T-cell (primary cell): Measurements from ENCODE around the gene CCNH. TPM values are rescaled to one million over a fixed set of nuclear protein-coding genes. Genes with fewer than 3 reads are reported as not detected.

ENCODE experiments used
- ATAC-seq, 4 experiments: fragments of 200-7000 bp in 3 of 4; fragments of 150-1000 bp in 1 of 4; cut with Tn5 transposase; replicated peaks in 1 of 4; 1 replicate in 3 of 4; 2 replicates in 1 of 4; pipeline ENCODE4 v1.10.0; 2021; ENCODE audit warnings: moderate library complexity in 3 of 4, mild to moderate bottlenecking in 2 of 4, moderate number of reproducible peaks in 1 of 4
- CTCF ChIA-PET, 2 donors: fragments of 300-600 bp; sonication (Branson Sonifier 250); formaldehyde crosslinking; loops; one replicate each; lab custom pipeline; 2022; ENCODE audit warnings: antibody characterized with exemption in 2 of 2; lab: Charles Lee
- POLR2A ChIA-PET, 2 donors: fragments of 300-600 bp; sonication (Branson Sonifier 250); formaldehyde crosslinking; loops; one replicate each; lab custom pipeline; 2022; ENCODE audit warnings: antibody characterized with exemption in 2 of 2; lab: Charles Lee
- DNase-seq, 35 experiments: peaks; one replicate each; pipeline versions ENCODE4 v3.0.0 to v3.0.0-alpha.2; 2013 to 2023
- H3K27ac ChIP-seq: one replicate; pipeline ENCODE4 v1.5.1; 2013; ENCODE audit warnings: low read length
- H3K27me3 ChIP-seq, 2 experiments: replicated peaks in 1 of 2; 1 replicate in 1 of 2; 2 replicates in 1 of 2; pipeline versions ENCODE4 v1.6.1 to v1.7.0; 2013; ENCODE audit warnings: low read length in 1 of 2, mixed read lengths in 1 of 2; ENCODE audit not compliant: control insufficient read depth in 2 of 2, insufficient read depth in 2 of 2; ENCODE audit errors: extremely low read depth in 1 of 2
- H3K36me3 ChIP-seq, 2 donors: 1 replicate in 1 of 2; 2 replicates in 1 of 2; pipeline versions ENCODE4 v1.6.1 to v1.7.0; 2013; ENCODE audit warnings: low read length in 1 of 2; ENCODE audit not compliant: control insufficient read depth in 2 of 2, insufficient read depth in 1 of 2; ENCODE audit errors: extremely low read depth in 1 of 2
- H3K4me1 ChIP-seq, 2 experiments: 1 replicate in 1 of 2; 2 replicates in 1 of 2; pipeline versions ENCODE4 v1.6.1 to v1.7.0; 2013; ENCODE audit warnings: low read length in 2 of 2, mixed read lengths in 1 of 2; ENCODE audit not compliant: insufficient read depth in 2 of 2, control insufficient read depth in 1 of 2; ENCODE audit errors: extremely low read depth in 1 of 2
- H3K4me3 ChIP-seq, 2 donors: 1 replicate in 1 of 2; 2 replicates in 1 of 2; pipeline versions ENCODE4 v1.5.1 to v1.7.0; 2013; ENCODE audit warnings: mild to moderate bottlenecking in 2 of 2, low read length in 1 of 2, moderate library complexity in 1 of 2; ENCODE audit not compliant: control insufficient read depth in 1 of 2; ENCODE audit errors: extremely low read depth in 1 of 2
- H3K9me3 ChIP-seq: 2 replicates; pipeline ENCODE4 v1.7.0; 2013
- H3K27ac Mint-ChIP-seq, 2 donors: one replicate each; pipeline ENCODE4 v1.8.0; 2020 to 2021; ENCODE audit warnings: mild to moderate bottlenecking in 2 of 2, mixed read lengths in 2 of 2
- H3K27me3 Mint-ChIP-seq, 2 donors: one replicate each; pipeline ENCODE4 v1.8.0; 2021 to 2022; ENCODE audit warnings: mixed read lengths in 2 of 2
- H3K36me3 Mint-ChIP-seq: one replicate; pipeline ENCODE4 v1.8.0; 2021; ENCODE audit warnings: mixed read lengths
- H3K4me1 Mint-ChIP-seq, 3 donors: one replicate each; pipeline ENCODE4 v1.8.0; 2020 to 2022; ENCODE audit warnings: mixed read lengths in 3 of 3, mild to moderate bottlenecking in 1 of 3
- H3K4me3 Mint-ChIP-seq, 3 donors: one replicate each; pipeline ENCODE4 v1.8.0; 2020 to 2022; ENCODE audit warnings: mild to moderate bottlenecking in 3 of 3, mixed read lengths in 3 of 3, moderate library complexity in 3 of 3
- H3K9me3 Mint-ChIP-seq, 3 donors: one replicate each; pipeline ENCODE4 v1.8.0; 2020 to 2022; ENCODE audit warnings: mixed read lengths in 3 of 3
- WGBS: methylation state at CpG from one replicate; pipeline ENCODE4 v1.1.5; 2013; ENCODE audit warnings: missing lambda C conversion rate; ENCODE audit not compliant: insufficient coverage; 5-methylcytosine and 5-hydroxymethylcytosine counted together
- total RNA-seq, 35 experiments: library from RNA in 6 of 35; stranded (reverse) in 6 of 35; fragments of 120-200 nt in 1 of 35; gene quantifications; one replicate each; pipeline versions ENCODE4 v1.2.1 to v1.2.4 and lab custom pipeline; 2013 to 2026

The CCNH gene
- total RNA-seq, 5 donors from 2014 or later (not counting 1 experiment from before 2014, with no cell fraction given): 64.2 to 276 (median 72.9) TPM

GRCh38 chr5:87423755-87424154 is 11.0 kb upstream of the CCNH start:
- ChIA-PET CTCF (interaction anchor here in 1 of 2 donors (0.6 kb wide), 1 partner anchor 348 kb away, joined by 3 read pairs; no protein-coding TSS in a partner anchor), POLR2A (no interaction called here)
- H3K4me1 Mint-ChIP-seq: no peaks in the 10 kb centered on the region
- no peaks in the 10 kb centered on the region for H3K9me3 Mint-ChIP-seq
- ATAC-seq (no peak), DNase-seq (no peak)
- Histone ChIP-seq H3K9me3 (no peaks in the 10 kb centered on the region), H3K27ac (no peak overlapping the region), H3K4me1 (no peaks in the 10 kb centered on the region), H3K4me3 (no peak overlapping the region), H3K36me3 (no peaks in the 10 kb centered on the region), H3K27me3 (no peaks in the 10 kb centered on the region)
- WGBS: no CpG with 5 or more reads among the region's 1 CpG
- H3K27me3 Mint-ChIP-seq: peaks cover 0 to 15% of the 10 kb centered on the region in 2 donors
- H3K4me3 Mint-ChIP-seq: no peak overlapping the region
- H3K36me3 Mint-ChIP-seq: no peaks in the 10 kb centered on the region
- H3K27ac Mint-ChIP-seq: no peak overlapping the region

- peaks cover 0 to 10% of the 10 kb centered on the region in 2 donors for H3K27me3 Mint-ChIP-seq
- no peak for ATAC-seq
- Histone ChIP-seq H3K9me3 (no peaks in the 10 kb centered on the region), H3K27ac (no peak overlapping the region), H3K4me3 (no peak overlapping the region), H3K4me1 (no peaks in the 10 kb centered on the region), H3K27me3 (no peaks in the 10 kb centered on the region), H3K36me3 (no peaks in the 10 kb centered on the region)
- no peak for DNase-seq
- no peaks in the 10 kb centered on the region for H3K9me3 Mint-ChIP-seq
- no peak overlapping the region for H3K4me3 Mint-ChIP-seq
- no peak overlapping the region for H3K27ac Mint-ChIP-seq
- no peaks in the 10 kb centered on the region for H3K4me1 Mint-ChIP-seq
- CTCF ChIA-PET: no interaction called here
- H3K36me3 Mint-ChIP-seq: no peaks in the 10 kb centered on the region
- POLR2A ChIA-PET: interaction anchor here in 1 of 2 donors (0.7 kb wide), 1 partner anchor 8 kb away, joined by 4 read pairs; no protein-coding TSS in a partner anchor
Measured at GRCh38 chr5:87421307-87421706, 8.6 kb upstream of the CCNH start.

- CTCF ChIA-PET: no interaction called here
- Mint-ChIP-seq H3K27ac (no peak overlapping the region), H3K36me3 (no peaks in the 10 kb centered on the region), H3K4me1 (peaks cover 3 to 5% (median 3%) of the 10 kb centered on the region in 3 donors), H3K4me3 (no peak overlapping the region), H3K27me3 (peaks cover 0 to 6% of the 10 kb centered on the region in 2 donors), H3K9me3 (no peaks in the 10 kb centered on the region)
- Histone ChIP-seq H3K27ac (no peak overlapping the region), H3K4me1 (peaks cover 0 to under 1% of the 10 kb centered on the region in 2 experiments), H3K9me3 (no peaks in the 10 kb centered on the region), H3K4me3 (no peak overlapping the region), H3K36me3 (no peaks in the 10 kb centered on the region), H3K27me3 (no peaks in the 10 kb centered on the region)
- DNase-seq: no peak
- no peak for ATAC-seq
- POLR2A ChIA-PET: no interaction called here
Measured at GRCh38 chr5:87418506-87418905, 5.8 kb upstream of the CCNH start.

- Mint-ChIP-seq H3K4me3 (peak overlapping the region; percentile 88 to 93 (median 89)), H3K36me3 (peaks cover 20% of the 10 kb centered on the region), H3K9me3 (no peaks in the 10 kb centered on the region), H3K27ac (peak overlapping the region; percentile 93 to 94), H3K27me3 (no peaks in the 10 kb centered on the region), H3K4me1 (peaks cover 43 to 50% (median 45%) of the 10 kb centered on the region in 3 donors)
- Histone ChIP-seq H3K27me3 (no peaks in the 10 kb centered on the region), H3K36me3 (peaks cover 0 to 16% of the 10 kb centered on the region in 2 donors), H3K4me3 (peak overlapping the region; percentile 92 to 99), H3K27ac (peak overlapping the region; percentile 97), H3K4me1 (peaks cover 9 to 20% of the 10 kb centered on the region in 2 experiments), H3K9me3 (no peaks in the 10 kb centered on the region)
- peak in 2 of 35 experiments; percentile 2 to 3 for DNase-seq
- ChIA-PET POLR2A (interaction anchor here in 1 of 2 donors (0.6 to 4.2 kb wide), 6 partner anchors 8 to 794 kb away, joined by 3 to 37 read pairs (median 4); no protein-coding TSS in a partner anchor), CTCF (interaction anchor here in 1 of 2 donors (2.6 kb wide), 1 partner anchor 13 kb away, joined by 25 read pairs; no protein-coding TSS in a partner anchor)
- ATAC-seq: no peak
- WGBS: 63% methylated on average over 2 of the region's 3 CpGs
Measured at GRCh38 chr5:87413343-87413645, 564 bp upstream of the CCNH start.

GRCh38 chr5:87411973-87412629 is 629 bp downstream of the CCNH start:
- H3K27ac ChIP-seq: peak overlapping the region; percentile 97
- H3K36me3 Mint-ChIP-seq: peaks cover 31% of the 10 kb centered on the region
- no peaks in the 10 kb centered on the region for H3K27me3 Mint-ChIP-seq
- ChIA-PET POLR2A (interaction anchor here (0.6 to 4.2 kb wide), 18 partner anchors 9 to 793 kb away, joined by 3 to 37 read pairs (median 4); no protein-coding TSS in a partner anchor), CTCF (interaction anchor here in 1 of 2 donors (0.6 to 2.6 kb wide), 3 partner anchors 12 to 1268 kb away, joined by 3 to 25 read pairs (median 4); partner anchors contain the start of gene RASA1)
- peak overlapping the region; percentile 88 to 93 (median 89) for H3K4me3 Mint-ChIP-seq
- H3K9me3 Mint-ChIP-seq: no peaks in the 10 kb centered on the region
- H3K4me3 ChIP-seq: peak overlapping the region; percentile 92 to 99
- peak in 32 of 35 experiments; percentile 2 to 64 (median 38) for DNase-seq
- under 1% methylated on average over 27 of the region's 29 CpGs for WGBS
- peaks cover 0 to 28% of the 10 kb centered on the region in 2 donors for H3K36me3 ChIP-seq
- H3K9me3 ChIP-seq: no peaks in the 10 kb centered on the region
- peaks cover 54 to 62% (median 56%) of the 10 kb centered on the region in 3 donors for H3K4me1 Mint-ChIP-seq
- peaks cover 12 to 20% of the 10 kb centered on the region in 2 experiments for H3K4me1 ChIP-seq
- H3K27ac Mint-ChIP-seq: peak overlapping the region; percentile 93 to 94
- H3K27me3 ChIP-seq: no peaks in the 10 kb centered on the region
- ATAC-seq: peak; percentile 41 to 45 (median 44)

- H3K4me3 Mint-ChIP-seq: peak overlapping the region; percentile 88 to 93 (median 89)
- Histone ChIP-seq H3K27me3 (no peaks in the 10 kb centered on the region), H3K9me3 (no peaks in the 10 kb centered on the region), H3K36me3 (peaks cover 0 to 33% of the 10 kb centered on the region in 2 donors), H3K4me1 (peaks cover 12 to 20% of the 10 kb centered on the region in 2 experiments), H3K27ac (peak overlapping the region; percentile 97), H3K4me3 (peak overlapping the region; percentile 92 to 99)
- H3K27ac Mint-ChIP-seq: peak overlapping the region; percentile 93 to 94
- ATAC-seq: no peak
- ChIA-PET POLR2A (interaction anchor here (0.6 to 4.2 kb wide), 14 partner anchors 8 to 398 kb away, joined by 3 to 37 read pairs (median 5); no protein-coding TSS in a partner anchor), CTCF (interaction anchor here in 1 of 2 donors (0.6 to 2.6 kb wide), 4 partner anchors 10 to 1269 kb away, joined by 3 to 25 read pairs (median 4); partner anchors contain the start of gene RASA1)
- WGBS: 0% methylated on average over 1 of the region's 5 CpGs
- DNase-seq: peak in 2 of 35 experiments; percentile 40 to 57
- H3K9me3 Mint-ChIP-seq: no peaks in the 10 kb centered on the region
- peaks cover 37% of the 10 kb centered on the region for H3K36me3 Mint-ChIP-seq
- H3K27me3 Mint-ChIP-seq: no peaks in the 10 kb centered on the region
- peaks cover 59 to 67% (median 61%) of the 10 kb centered on the region in 3 donors for H3K4me1 Mint-ChIP-seq
Measured at GRCh38 chr5:87411586-87411972, 1.2 kb downstream of the CCNH start.
